ENCODE data around the gene UTP4.

UTP4 gene

GRCh38 chr16:69132424-69133252 lies at the start of gene UTP4, which contains the start of gene CHTF8:
TSS of gene UTP4 (plus strand) at chr16:69132649. CDS start at chr16:69133460, 811 bp downstream.
TSS of gene CHTF8 (minus strand) at chr16:69132588. CDS start at chr16:69121458, 11,130 bp downstream.
- DNase-seq (ENCODE audit: low read depth in 2 of 2), result peak; percentile 74 to 85

- DNase-seq (ENCODE audit: low read depth in 2 of 2), result no peak
These were observed 49.0 kb upstream of the UTP4 start for GRCh38 chr16:69083306-69083941.

GRCh38 chr16:69084289-69084688 lies 48.2 kb upstream of the UTP4 start:
- no peak for DNase-seq (ENCODE audit: low read depth in 2 of 2)

GRCh38 chr16:69085032-69085695 lies 47.3 kb upstream of the UTP4 start:
- no peak for DNase-seq (ENCODE audit: low read depth in 2 of 2)

- DNase-seq (ENCODE audit: low read depth in 2 of 2), result no peak
These were observed 45.3 kb upstream of the UTP4 start for GRCh38 chr16:69087161-69087581.

- DNase-seq (ENCODE audit: low read depth in 2 of 2), result no peak
These were observed 43.8 kb upstream of the UTP4 start for GRCh38 chr16:69088684-69089083.

GRCh38 chr16:69089091-69089910 lies 43.1 kb upstream of the UTP4 start:
- peak in 1 of 2 donors; percentile 20 for DNase-seq (ENCODE audit: low read depth in 2 of 2)

- DNase-seq (ENCODE audit: low read depth in 2 of 2), result no peak
These were observed 38.5 kb upstream of the UTP4 start for GRCh38 chr16:69093974-69094373.

- no peak for DNase-seq (ENCODE audit: low read depth in 2 of 2)
These were observed 37.9 kb upstream of the UTP4 start for GRCh38 chr16:69094501-69094900.

GRCh38 chr16:69095193-69095592 lies 37.3 kb upstream of the UTP4 start:
- no peak for DNase-seq (ENCODE audit: low read depth in 2 of 2)

GRCh38 chr16:69100071-69100691 lies 32.3 kb upstream of the UTP4 start:
- DNase-seq (ENCODE audit: low read depth in 2 of 2), result no peak

GRCh38 chr16:69105501-69106361 lies 26.7 kb upstream of the UTP4 start, which contains the start of gene HAS3:
TSS of gene HAS3 (plus strand) at chr16:69105653. CDS start at chr16:69109396, 3,743 bp downstream.
- no peak for DNase-seq (ENCODE audit: low read depth in 2 of 2)

- DNase-seq (ENCODE audit: low read depth in 2 of 2), result no peak
These were observed 25.7 kb upstream of the UTP4 start for GRCh38 chr16:69106491-69107315.

GRCh38 chr16:69107316-69107962 lies 25.0 kb upstream of the UTP4 start:
- no peak for DNase-seq (ENCODE audit: low read depth in 2 of 2)

GRCh38 chr16:69108064-69108904 lies 24.2 kb upstream of the UTP4 start:
- DNase-seq (ENCODE audit: low read depth in 2 of 2), result no peak

GRCh38 chr16:69108905-69109252 lies 23.6 kb upstream of the UTP4 start:
- DNase-seq (ENCODE audit: low read depth in 2 of 2), result no peak

- no peak for DNase-seq (ENCODE audit: low read depth in 2 of 2)
These were observed 22.8 kb upstream of the UTP4 start for GRCh38 chr16:69109486-69110270.
